CD14-positive monocyte (primary cell): Measurements from ENCODE around the gene TRMO. TPM values are rescaled to one million over a fixed set of nuclear protein-coding genes. Genes with fewer than 3 reads are reported as not detected.

ENCODE experiments used
- DNase-seq, 3 donors: peaks; one replicate each; pipeline ENCODE4 v3.0.0-alpha.2; 2011 to 2022
- H2AFZ ChIP-seq: 2 replicates; pipeline ENCODE4 v1.6.0; 2012; ENCODE audit warnings: mild to moderate bottlenecking, low read depth, low read length, inconsistent platforms; ENCODE audit not compliant: insufficient read depth, poor library complexity, severe bottlenecking
- H3K27ac ChIP-seq, 2 donors: 1 replicate in 1 of 2; 2 replicates in 1 of 2; pipeline ENCODE4 v1.5.1; 2012 to 2013; ENCODE audit warnings: low read length in 2 of 2, control low read depth in 1 of 2, inconsistent platforms in 1 of 2, low read depth in 1 of 2, mild to moderate bottlenecking in 1 of 2
- H3K27me3 ChIP-seq, 2 donors: one replicate each; pipeline versions ENCODE4 v1.6.0 to v1.6.1; 2011 to 2013; ENCODE audit warnings: low read length in 2 of 2; ENCODE audit not compliant: control insufficient read depth in 2 of 2, insufficient read depth in 2 of 2
- H3K36me3 ChIP-seq, 2 donors: replicated peaks in 1 of 2; 1 replicate in 1 of 2; 2 replicates in 1 of 2; pipeline versions ENCODE4 v1.5.1 to v1.6.1; 2012 to 2013; ENCODE audit warnings: low read length in 2 of 2, control low read depth in 1 of 2, inconsistent platforms in 1 of 2, mild to moderate bottlenecking in 1 of 2; ENCODE audit not compliant: insufficient read depth in 2 of 2, control insufficient read depth in 1 of 2
- H3K4me1 ChIP-seq, 2 donors: 1 replicate in 1 of 2; 2 replicates in 1 of 2; pipeline versions ENCODE4 v1.5.1 to v1.6.1; 2012 to 2013; ENCODE audit warnings: low read length in 2 of 2, control low read depth in 1 of 2, inconsistent platforms in 1 of 2, mild to moderate bottlenecking in 1 of 2, moderate library complexity in 1 of 2; ENCODE audit not compliant: insufficient read depth in 2 of 2, control insufficient read depth in 1 of 2
- H3K4me2 ChIP-seq: replicated peaks from 2 replicates; pipeline ENCODE3; 2012; ENCODE audit warnings: low read length, moderate library complexity, mild to moderate bottlenecking; ENCODE audit not compliant: poor library complexity, severe bottlenecking; ENCODE audit errors: extremely low read depth
- H3K4me3 ChIP-seq, 3 experiments: fragments of 200-600 bp in 1 of 3; sonication (generic) in 1 of 3; replicated peaks in 1 of 3; 1 replicate in 2 of 3; 2 replicates in 1 of 3; pipeline ENCODE4 v1.5.1; 2011 to 2013; ENCODE audit warnings: low read length in 3 of 3, mild to moderate bottlenecking in 3 of 3, control low read depth in 2 of 3, low read depth in 2 of 3, inconsistent platforms in 1 of 3, moderate library complexity in 1 of 3
- H3K79me2 ChIP-seq: 2 replicates; pipeline ENCODE4 v1.6.0; 2012; ENCODE audit warnings: mild to moderate bottlenecking, control low read depth, inconsistent platforms, low read length, moderate library complexity; ENCODE audit not compliant: insufficient read depth
- H3K9ac ChIP-seq: 2 replicates; pipeline ENCODE4 v1.6.0; 2017; ENCODE audit warnings: low read length, mild to moderate bottlenecking; ENCODE audit not compliant: insufficient read depth, poor library complexity, severe bottlenecking
- H3K9me3 ChIP-seq, 2 donors: replicated peaks in 1 of 2; 1 replicate in 1 of 2; 2 replicates in 1 of 2; pipeline versions ENCODE4 v1.5.1 to v1.6.1; 2012 to 2013; ENCODE audit warnings: low read length in 2 of 2, control low read depth in 1 of 2; ENCODE audit not compliant: control insufficient read depth in 1 of 2, insufficient read depth in 1 of 2
- H4K20me1 ChIP-seq: 2 replicates; pipeline ENCODE4 v1.6.0; 2012; ENCODE audit warnings: mild to moderate bottlenecking, low read length, control low read depth, moderate library complexity; ENCODE audit not compliant: insufficient read depth
- H3K27ac Mint-ChIP-seq, 7 donors: one replicate each; pipeline ENCODE4 v1.8.0; 2020; ENCODE audit warnings: mild to moderate bottlenecking in 7 of 7, mixed read lengths in 7 of 7, moderate library complexity in 6 of 7, inconsistent platforms in 2 of 7
- H3K27me3 Mint-ChIP-seq, 3 donors: one replicate each; pipeline ENCODE4 v1.8.0; 2021 to 2022; ENCODE audit warnings: low read depth in 3 of 3, mild to moderate bottlenecking in 3 of 3, mixed read lengths in 3 of 3, moderate library complexity in 3 of 3, inconsistent platforms in 1 of 3
- H3K36me3 Mint-ChIP-seq, 2 donors: one replicate each; pipeline ENCODE4 v1.8.0; 2020; ENCODE audit warnings: mixed read lengths in 2 of 2, inconsistent platforms in 1 of 2, mild to moderate bottlenecking in 1 of 2
- H3K4me1 Mint-ChIP-seq: one replicate; pipeline ENCODE4 v1.8.0; 2020; ENCODE audit warnings: mild to moderate bottlenecking, mixed read lengths
- H3K4me3 Mint-ChIP-seq, 2 donors: one replicate each; pipeline ENCODE4 v1.8.0; 2020; ENCODE audit warnings: mild to moderate bottlenecking in 2 of 2, mixed read lengths in 2 of 2, moderate library complexity in 1 of 2
- H3K9me3 Mint-ChIP-seq, 7 donors: one replicate each; pipeline ENCODE4 v1.8.0; 2020 to 2022; ENCODE audit warnings: mixed read lengths in 7 of 7, mild to moderate bottlenecking in 6 of 7, moderate library complexity in 6 of 7, inconsistent platforms in 2 of 7
- WGBS: methylation state at CpG from one replicate; pipeline ENCODE4 v1.1.5; 2013; ENCODE audit warnings: missing lambda C conversion rate; ENCODE audit not compliant: insufficient coverage; 5-methylcytosine and 5-hydroxymethylcytosine counted together
- intact Hi-C, 2 donors: fragments of 100-400 bp; cut with micrococcal nuclease; formaldehyde crosslinking; loops; one replicate each; pipeline versions ENCODE4 v1.15.0 to v1.15.1; 2023
- polyA plus RNA-seq, 3 donors: library from polyadenylated mRNA; depleted of rRNA in 1 of 3; unstranded in 2 of 3; stranded (reverse) in 1 of 3; fragments of 300-500 nt in 2 of 3; fragments of >200 nt in 1 of 3; fragmentation: Illumina TruSeq in 2 of 3; gene quantifications; 1 replicate in 2 of 3; 2 replicates in 1 of 3; pipeline ENCODE4 v1.2.3, GENCODE V29; 2012 to 2021
- TF ChIP-seq, protein P1 (sequence below): fragments of 200-600 bp; IDR thresholded peaks from one replicate; pipeline ENCODE4 v1.8.0; 2022; ENCODE audit warnings: antibody characterized with exemption, mild to moderate bottlenecking

The TRMO gene
- polyA plus RNA-seq, 3 donors: 13.4 to 20.6 (median 13.5) TPM

DNA sequence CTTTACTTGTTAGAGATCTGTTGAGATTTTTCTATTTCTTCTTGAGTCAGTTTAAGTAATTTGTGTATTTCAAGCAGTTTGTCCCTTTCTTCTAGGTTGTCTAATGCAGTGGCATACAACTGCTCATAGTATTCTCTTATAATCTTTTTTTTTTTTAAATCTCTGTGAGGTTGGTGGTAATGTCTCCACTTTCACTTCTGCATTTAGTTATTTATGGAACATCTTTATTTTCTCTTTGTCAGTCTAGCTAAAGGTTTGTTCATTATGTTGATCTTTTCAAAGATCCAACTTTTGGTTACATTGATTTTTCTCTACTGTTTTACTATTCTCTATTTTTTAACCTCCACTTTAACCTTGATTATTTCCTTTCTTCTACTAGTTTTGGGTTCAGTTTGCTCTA, 55.5 kb downstream of the TRMO start:
- peaks cover 31 to 60% of the 10 kb centered on the region in 2 donors for H3K27me3 ChIP-seq
- H3K4me1 ChIP-seq: peaks cover 3 to 7% of the 10 kb centered on the region in 2 donors
- no peak overlapping the region for H3K27ac ChIP-seq
- H3K27me3 Mint-ChIP-seq: peaks cover 47 to 68% (median 50%) of the 10 kb centered on the region in 3 donors
- H4K20me1 ChIP-seq: no peaks in the 10 kb centered on the region
- no peak overlapping the region for H3K4me3 ChIP-seq
- DNase-seq: peak in 2 of 3 donors; percentile 6 to 41
- H3K36me3 ChIP-seq: no peaks in the 10 kb centered on the region
- intact Hi-C loops: no loop called here
- peak overlapping the region in 1 of 2 donors; percentile 35 for H3K4me3 Mint-ChIP-seq
- no peak overlapping the region for H2AFZ ChIP-seq
- peaks cover 4 to 17% of the 10 kb centered on the region in 2 donors for H3K9me3 ChIP-seq
- H3K9me3 Mint-ChIP-seq: peaks cover 7 to 31% (median 22%) of the 10 kb centered on the region in 7 donors
- peaks cover 2 to 5% of the 10 kb centered on the region in 2 donors for H3K36me3 Mint-ChIP-seq
- no peak overlapping the region for H3K27ac Mint-ChIP-seq
- TF ChIP-seq, protein P1, sequence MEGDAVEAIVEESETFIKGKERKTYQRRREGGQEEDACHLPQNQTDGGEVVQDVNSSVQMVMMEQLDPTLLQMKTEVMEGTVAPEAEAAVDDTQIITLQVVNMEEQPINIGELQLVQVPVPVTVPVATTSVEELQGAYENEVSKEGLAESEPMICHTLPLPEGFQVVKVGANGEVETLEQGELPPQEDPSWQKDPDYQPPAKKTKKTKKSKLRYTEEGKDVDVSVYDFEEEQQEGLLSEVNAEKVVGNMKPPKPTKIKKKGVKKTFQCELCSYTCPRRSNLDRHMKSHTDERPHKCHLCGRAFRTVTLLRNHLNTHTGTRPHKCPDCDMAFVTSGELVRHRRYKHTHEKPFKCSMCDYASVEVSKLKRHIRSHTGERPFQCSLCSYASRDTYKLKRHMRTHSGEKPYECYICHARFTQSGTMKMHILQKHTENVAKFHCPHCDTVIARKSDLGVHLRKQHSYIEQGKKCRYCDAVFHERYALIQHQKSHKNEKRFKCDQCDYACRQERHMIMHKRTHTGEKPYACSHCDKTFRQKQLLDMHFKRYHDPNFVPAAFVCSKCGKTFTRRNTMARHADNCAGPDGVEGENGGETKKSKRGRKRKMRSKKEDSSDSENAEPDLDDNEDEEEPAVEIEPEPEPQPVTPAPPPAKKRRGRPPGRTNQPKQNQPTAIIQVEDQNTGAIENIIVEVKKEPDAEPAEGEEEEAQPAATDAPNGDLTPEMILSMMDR: no peak
- H3K79me2 ChIP-seq: no peaks in the 10 kb centered on the region
- H3K4me2 ChIP-seq: no peak overlapping the region
- H3K9ac ChIP-seq: no peak overlapping the region
- H3K4me1 Mint-ChIP-seq: peaks cover 7% of the 10 kb centered on the region

DNA sequence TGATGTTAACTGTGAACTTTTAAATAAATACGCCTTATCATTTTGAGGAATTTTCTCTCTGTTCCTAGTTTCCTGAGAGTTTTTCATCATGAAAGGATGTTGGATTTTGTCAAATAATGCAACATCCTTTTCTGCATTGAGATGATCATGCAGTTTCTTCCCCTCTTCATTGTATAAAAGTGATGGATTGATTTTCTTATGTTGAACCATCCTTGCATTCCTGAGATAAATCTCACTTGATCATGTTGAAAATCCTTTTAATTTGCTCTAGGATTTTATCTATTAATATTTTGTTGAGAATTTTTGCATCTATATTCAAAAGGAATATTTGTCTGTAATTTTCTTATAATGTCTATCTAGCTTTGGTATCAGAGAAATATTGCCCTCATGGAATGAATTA, 56.0 kb downstream of the TRMO start:
- TF ChIP-seq, protein P1: no peak
- Mint-ChIP-seq H3K4me1 (peaks cover 7% of the 10 kb centered on the region), H3K4me3 (peak overlapping the region in 1 of 2 donors; percentile 61), H3K36me3 (peaks cover 2 to 5% of the 10 kb centered on the region in 2 donors), H3K27me3 (peaks cover 52 to 72% (median 53%) of the 10 kb centered on the region in 3 donors), H3K9me3 (peaks cover 7 to 31% (median 22%) of the 10 kb centered on the region in 7 donors), H3K27ac (no peak overlapping the region)
- Histone ChIP-seq H3K9ac (no peak overlapping the region), H3K27me3 (peaks cover 31 to 62% of the 10 kb centered on the region in 2 donors), H3K4me2 (no peak overlapping the region), H3K4me1 (peaks cover 3 to 7% of the 10 kb centered on the region in 2 donors), H3K36me3 (no peaks in the 10 kb centered on the region), H3K9me3 (peaks cover 4 to 17% of the 10 kb centered on the region in 2 donors), H3K27ac (no peak overlapping the region), H3K79me2 (no peaks in the 10 kb centered on the region), H2AFZ (no peak overlapping the region), H3K4me3 (no peak overlapping the region), H4K20me1 (no peaks in the 10 kb centered on the region)
- intact Hi-C loops: no loop called here
- no peak for DNase-seq
- no CpG with 5 or more reads among the region's 1 CpG for WGBS
